Stimulated activated CD8-positive, alpha-beta memory T cell treated with anti-CD3 and anti-CD28 coated beads, Interleukin-7, amount 100 ng/mL, for 48 hours (primary cell): ENCODE data around the gene PPCDC.
"Not testable (repeated sequence)": the region's sequence is repeated elsewhere in the genome, so short reads cannot be mapped to it uniquely, and the experiment has no call there.

ENCODE experiments used
- DNase-seq, 2 donors: peaks; one replicate each; pipeline ENCODE4 v3.0.0-alpha.2; 2020; ENCODE audit warnings: low read depth in 1 of 2; ENCODE audit errors: extremely low read depth in 1 of 2

PPCDC gene

GRCh38 chr15:75065851-75066509, 42.6 kb downstream of the PPCDC start:
- DNase-seq, result no peak

- DNase-seq, result peak in 1 of 2 donors; percentile 53
Measured at GRCh38 chr15:75067123-75067830, 43.9 kb downstream of the PPCDC start.

DNA sequence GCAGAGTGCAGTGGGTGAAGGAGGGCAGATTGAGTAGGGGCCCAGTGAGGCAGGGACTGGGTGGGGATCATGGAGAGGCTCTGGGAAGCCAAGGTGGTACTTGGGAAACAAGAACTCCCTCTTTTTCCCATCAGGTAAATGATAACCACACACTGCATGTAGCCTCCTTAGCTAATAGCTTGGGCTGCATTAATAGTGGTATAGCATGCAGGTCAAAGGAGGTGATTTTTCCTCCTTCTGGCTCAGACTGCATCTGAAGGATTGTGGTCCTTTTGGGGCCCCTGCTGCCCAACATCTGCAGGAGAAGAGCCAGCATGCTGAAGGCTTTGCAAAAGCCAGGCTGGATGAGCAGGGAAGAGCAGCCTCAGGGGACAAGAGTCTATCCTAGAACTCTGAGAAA, 45.4 kb downstream of the PPCDC start:
- no peak for DNase-seq

GRCh38 chr15:75069301-75069925, 46.0 kb downstream of the PPCDC start:
- no peak for DNase-seq

- DNase-seq, result no peak
Measured at GRCh38 chr15:75070674-75071073, 47.3 kb downstream of the PPCDC start.

DNA sequence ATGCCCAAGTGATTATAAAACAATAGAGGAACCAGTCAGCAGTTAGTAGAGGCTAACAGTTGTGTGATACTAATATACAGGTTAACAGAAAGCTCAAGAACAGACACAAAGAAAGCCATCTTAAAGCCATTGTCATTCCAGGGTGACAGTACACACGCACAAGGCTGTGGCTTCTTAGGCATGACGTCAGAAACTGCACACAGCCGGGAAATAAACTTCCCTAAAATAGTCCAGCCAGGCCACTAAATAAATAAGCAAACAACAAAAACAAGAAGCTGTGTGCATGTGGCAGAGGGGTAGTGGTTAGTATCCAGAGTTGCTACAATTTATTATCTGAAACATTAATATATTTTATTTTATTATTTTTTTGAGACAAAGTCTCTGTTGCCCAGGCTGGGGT, 49.8 kb downstream of the PPCDC start:
- no peak for DNase-seq

GRCh38 chr15:75076277-75076676, 52.9 kb downstream of the PPCDC start:
- DNase-seq, result no peak

DNA sequence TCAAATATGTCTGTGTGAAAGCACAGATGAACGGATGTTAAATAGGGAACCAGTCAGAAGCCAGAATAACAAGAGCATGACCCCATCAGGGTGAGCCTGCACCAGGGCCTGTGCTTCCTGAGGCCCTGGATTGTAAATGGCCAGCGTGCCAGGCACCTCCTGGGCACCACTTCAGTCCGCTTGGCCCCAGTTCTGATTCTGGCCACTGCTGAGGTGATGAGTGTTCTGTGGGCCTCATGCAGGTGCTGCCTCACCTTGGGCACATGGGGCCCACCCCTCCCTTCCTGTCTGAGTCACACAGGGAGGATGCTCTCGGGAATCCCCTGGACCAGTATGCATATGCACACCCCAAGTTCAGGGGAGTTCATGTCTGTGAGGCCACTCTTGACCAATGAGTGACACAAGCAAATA, 54.2 kb downstream of the PPCDC start:
- not testable (repeated sequence) for DNase-seq

DNA sequence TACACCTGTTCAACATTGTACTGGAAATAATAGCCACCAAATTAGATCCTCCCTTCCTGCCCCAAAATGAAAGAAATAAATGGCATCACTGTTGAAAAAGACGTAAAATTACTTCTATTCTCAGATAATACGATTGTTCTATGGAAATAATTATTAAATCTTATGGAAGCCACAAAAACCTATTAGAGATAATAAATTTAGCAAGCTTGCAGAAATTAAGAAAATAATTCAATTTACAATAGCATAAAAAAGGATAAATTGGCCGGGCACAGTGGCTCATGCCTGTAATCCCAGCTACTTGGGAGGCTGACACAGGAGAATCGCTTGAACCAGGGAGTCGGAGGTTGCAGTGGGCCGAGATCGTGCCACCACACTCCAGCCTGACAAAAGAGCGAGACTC, 57.8 kb downstream of the PPCDC start:
- DNase-seq, result no peak

GRCh38 chr15:75082689-75083088, 59.3 kb downstream of the PPCDC start:
- no peak for DNase-seq

- DNase-seq, result not testable (repeated sequence)
Measured at GRCh38 chr15:75085708-75086107, 62.3 kb downstream of the PPCDC start.

DNA sequence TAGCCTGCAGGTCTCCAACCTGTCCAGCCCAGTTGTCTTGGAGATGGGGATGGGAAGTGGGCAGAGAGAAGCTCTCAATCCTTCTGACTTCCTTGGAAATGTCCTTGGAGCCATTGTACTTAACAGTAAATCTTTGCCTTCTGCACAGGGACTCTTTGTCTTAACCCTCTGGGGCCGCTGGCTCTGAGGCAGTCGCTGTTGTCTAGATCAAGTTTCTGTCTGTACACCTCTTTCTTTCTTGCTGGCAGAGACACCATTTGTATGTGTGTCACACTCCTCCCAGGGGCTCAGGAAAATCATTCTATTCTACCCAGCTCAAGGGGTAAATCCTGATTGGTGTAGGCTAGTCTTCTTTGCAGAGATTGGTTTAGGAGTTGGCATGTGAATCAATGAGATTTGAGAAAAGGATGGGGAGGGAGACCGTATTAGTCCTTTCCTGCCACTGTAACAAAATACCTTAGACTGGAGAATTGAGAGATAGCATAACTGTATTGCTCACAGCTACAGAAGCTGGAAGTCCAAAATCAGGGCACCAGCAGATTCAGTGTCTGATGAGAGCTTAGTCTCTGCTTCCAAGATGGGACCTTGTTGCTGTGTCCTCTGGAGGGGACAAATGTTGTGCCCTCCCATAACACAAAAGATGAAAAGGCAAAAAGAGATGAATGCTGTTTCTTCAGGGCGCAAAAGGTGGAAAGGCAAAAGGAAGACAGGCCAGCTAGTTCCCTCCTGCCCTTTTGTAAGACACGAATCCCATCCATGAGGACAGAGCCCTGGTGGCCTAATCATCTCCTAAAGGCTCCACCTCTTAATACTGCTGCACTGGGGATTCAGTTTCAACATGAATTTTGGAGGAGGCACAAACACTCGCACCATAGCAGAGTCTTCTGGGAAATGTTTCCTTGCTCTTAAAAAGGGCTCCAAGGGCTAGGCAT, 66.3 kb downstream of the PPCDC start:
- DNase-seq, result no peak

DNA sequence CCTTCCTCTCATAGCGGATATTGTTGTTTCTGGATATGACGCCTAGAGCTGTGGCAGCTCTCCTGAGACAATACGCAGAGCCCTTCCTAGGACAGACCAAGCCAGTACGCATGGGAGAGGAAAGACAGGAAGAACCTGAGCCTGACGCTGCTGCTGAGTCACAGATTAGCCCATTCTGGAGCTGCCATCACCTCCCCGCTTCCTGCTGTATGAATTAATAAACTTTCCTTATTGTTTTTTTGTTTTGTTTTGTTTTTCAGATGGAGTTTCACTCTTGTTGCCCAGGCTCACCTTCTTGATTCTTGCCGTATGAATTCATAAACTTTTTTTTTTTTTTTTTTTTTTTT, 67.0 kb downstream of the PPCDC start:
- no peak for DNase-seq

DNA sequence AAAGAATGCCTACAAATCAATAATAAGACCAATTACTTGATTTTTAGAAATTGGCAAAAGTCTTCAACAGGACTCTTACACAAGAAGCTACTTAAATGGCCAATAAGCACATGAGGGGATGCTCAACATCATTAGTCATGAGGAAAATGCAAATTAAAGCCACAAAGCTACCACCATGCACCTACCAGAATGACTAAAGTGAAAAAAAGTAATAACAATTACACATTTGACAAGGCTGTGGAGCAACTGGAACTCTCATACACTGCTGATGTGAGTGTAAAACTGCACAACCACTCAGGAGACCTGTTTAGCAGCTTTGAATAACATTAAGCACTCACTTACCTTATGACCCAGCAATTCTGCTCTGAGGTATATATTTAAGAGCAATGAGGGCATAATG, 68.4 kb downstream of the PPCDC start:
- no peak for DNase-seq

DNA sequence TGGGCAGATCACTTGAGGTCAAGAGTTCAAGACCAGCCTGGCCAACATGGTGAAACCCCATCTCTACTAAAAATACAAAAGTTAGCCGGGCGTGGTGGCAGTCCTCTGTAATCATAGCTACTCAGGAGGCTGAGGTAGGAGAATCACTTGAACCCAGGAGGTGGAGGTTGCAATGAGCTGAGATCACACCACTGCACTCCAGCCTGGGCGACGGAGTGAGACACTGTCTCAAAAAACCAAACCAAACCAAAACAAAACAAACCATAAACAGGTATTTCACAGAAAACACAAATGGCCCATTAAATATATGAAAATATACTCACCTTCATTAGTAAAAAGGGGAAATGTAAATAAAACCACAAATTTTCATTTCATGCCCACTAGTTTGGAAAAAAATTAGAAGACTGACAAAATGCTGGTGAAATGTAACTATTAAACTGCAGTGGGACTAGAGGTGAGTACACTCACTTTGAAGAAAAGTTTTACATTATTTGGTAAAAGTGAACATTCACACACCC, 71.6 kb downstream of the PPCDC start:
- DNase-seq, result not testable (repeated sequence)

- no peak for DNase-seq
Measured at GRCh38 chr15:75095594-75095993, 72.2 kb downstream of the PPCDC start.

DNA sequence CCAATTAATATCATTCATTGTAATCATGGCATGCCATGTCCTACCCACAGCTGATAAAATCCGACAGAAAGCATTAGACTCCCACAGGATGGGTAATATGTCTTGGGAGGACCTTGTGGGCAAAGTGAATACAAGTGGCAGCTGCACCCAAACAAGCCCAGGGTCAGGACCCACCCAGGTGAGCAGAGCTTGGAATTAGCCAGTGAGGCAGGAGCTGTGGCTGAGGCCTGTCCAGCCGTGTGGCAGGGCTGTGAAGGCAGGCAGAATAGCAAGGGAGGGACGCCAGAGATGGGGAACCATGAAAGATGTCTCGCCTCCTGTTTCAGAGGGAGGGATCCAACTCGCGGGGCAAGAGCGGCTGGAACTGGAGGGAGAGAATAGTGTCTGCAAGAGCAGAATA, 74.5 kb downstream of the PPCDC start:
- DNase-seq, result no peak

- DNase-seq, result no peak
Measured at GRCh38 chr15:75098404-75098803, 75.0 kb downstream of the PPCDC start.
